H1 (cell line): ENCODE measurements around the gene PIGM. TPM values are rescaled to one million over a fixed set of nuclear protein-coding genes. Genes with fewer than 3 reads are reported as not detected.

Experiments used
- CTCF ChIA-PET: fragments of 300-600 bp; sonication (Branson Sonifier 250); formaldehyde crosslinking; loops from one replicate; lab custom pipeline; 2021; ENCODE audit not compliant: partially characterized antibody; lab: Charles Lee
- POLR2A ChIA-PET: fragments of 300-600 bp; sonication (Branson Sonifier 250); formaldehyde crosslinking; loops from one replicate; lab custom pipeline; 2021; ENCODE audit warnings: inconsistent platforms; ENCODE audit not compliant: partially characterized antibody; lab: Charles Lee
- DNase-seq, 2 experiments: peaks; one replicate each; pipeline versions ENCODE4 v3.0.0 to v3.0.0-alpha.2; 2010 to 2022; ENCODE audit warnings: low spot score in 2 of 2, low read depth in 1 of 2, mixed read lengths in 1 of 2
- FAIRE-seq: peaks from 2 replicates; lab custom pipeline; 2011; peaks lifted over from hg19 to GRCh38; lab: Jason Lieb, UNC
- H2AFZ ChIP-seq: 2 replicates; pipeline ENCODE4 v1.8.1; 2012; ENCODE audit warnings: low read length, inconsistent platforms
- H2AK5ac ChIP-seq: 2 replicates; pipeline ENCODE4 v1.6.1; 2013; ENCODE audit warnings: low read depth, low read length
- H2BK120ac ChIP-seq: replicated peaks from 2 replicates; pipeline ENCODE3; 2013; ENCODE audit warnings: low read depth, low read length, inconsistent platforms
- H2BK12ac ChIP-seq: 2 replicates; pipeline ENCODE4 v1.6.1; 2013; ENCODE audit warnings: low read depth, low read length
- H2BK15ac ChIP-seq: 2 replicates; pipeline ENCODE4 v1.6.1; 2013; ENCODE audit warnings: low read length
- H2BK20ac ChIP-seq: 2 replicates; pipeline ENCODE4 v1.6.1; 2013; ENCODE audit warnings: low read length
- H2BK5ac ChIP-seq: 2 replicates; pipeline ENCODE4 v1.6.1; 2013; ENCODE audit warnings: low read depth, low read length
- H3K14ac ChIP-seq: 2 replicates; pipeline ENCODE4 v1.6.1; 2013; ENCODE audit warnings: inconsistent platforms; ENCODE audit not compliant: insufficient read length
- H3K18ac ChIP-seq: 2 replicates; pipeline ENCODE4 v1.6.1; 2013; ENCODE audit warnings: low read length; ENCODE audit errors: extremely low read depth
- H3K23ac ChIP-seq: 2 replicates; pipeline ENCODE4 v1.6.1; 2013; ENCODE audit warnings: inconsistent platforms; ENCODE audit not compliant: insufficient read length
- H3K23me2 ChIP-seq: 2 replicates; pipeline ENCODE4 v1.6.1; 2013; ENCODE audit warnings: low read depth, low read length
- H3K27ac ChIP-seq: 2 replicates; pipeline ENCODE4 v1.6.1; 2011; ENCODE audit warnings: low read depth, low read length, inconsistent platforms
- H3K27me3 ChIP-seq, 4 experiments: replicated peaks in 1 of 4; 1 replicate in 1 of 4; 2 replicates in 3 of 4; pipeline versions ENCODE4 v1.6.1 to v1.8.1; 2011 to 2013; ENCODE audit warnings: low read length in 3 of 4, mild to moderate bottlenecking in 3 of 4, inconsistent platforms in 2 of 4, mixed read lengths in 2 of 4, moderate library complexity in 1 of 4; ENCODE audit not compliant: control insufficient read depth in 3 of 4, insufficient read depth in 3 of 4; ENCODE audit errors: extremely low read depth in 1 of 4
- H3K36me3 ChIP-seq, 4 experiments: 2 replicates each; pipeline versions ENCODE4 v1.6.1 to v1.8.1; 2011 to 2013; ENCODE audit warnings: mild to moderate bottlenecking in 4 of 4, low read length in 3 of 4, moderate library complexity in 2 of 4, control low read depth in 1 of 4, inconsistent platforms in 1 of 4; ENCODE audit not compliant: insufficient read depth in 4 of 4, control insufficient read depth in 2 of 4
- H3K4ac ChIP-seq: replicated peaks from 2 replicates; pipeline ENCODE3; 2013; ENCODE audit warnings: low read length, low read depth, mixed read lengths, inconsistent platforms; ENCODE audit not compliant: insufficient read length
- H3K4me1 ChIP-seq, 4 experiments: replicated peaks in 1 of 4; 1 replicate in 1 of 4; 2 replicates in 3 of 4; pipeline versions ENCODE4 v1.6.1 to v1.8.1; 2011 to 2013; ENCODE audit warnings: low read length in 3 of 4, inconsistent platforms in 2 of 4, mixed read lengths in 1 of 4; ENCODE audit not compliant: insufficient read depth in 4 of 4, control insufficient read depth in 3 of 4
- H3K4me2 ChIP-seq, 2 experiments: 2 replicates each; pipeline versions ENCODE4 v1.6.1 to v1.8.1; 2011 to 2013; ENCODE audit warnings: low read depth in 2 of 2, low read length in 2 of 2, control low read depth in 1 of 2, inconsistent platforms in 1 of 2, mild to moderate bottlenecking in 1 of 2; ENCODE audit not compliant: insufficient read depth in 1 of 2
- H3K4me3 ChIP-seq, 4 experiments: fragments of 200-600, 300-600 bp in 1 of 4; sonication (generic), shearing (Covaris generic), sonication (Bioruptor Twin) in 1 of 4; 2 replicates each; pipeline versions ENCODE4 v1.5.1 to v1.8.1; 2011 to 2016; ENCODE audit warnings: low read length in 4 of 4, low read depth in 3 of 4, control low read depth in 2 of 4, inconsistent platforms in 2 of 4, mild to moderate bottlenecking in 2 of 4, mixed read lengths in 1 of 4, moderate library complexity in 1 of 4; ENCODE audit not compliant: insufficient read depth in 2 of 4; ENCODE audit errors: extremely low read depth in 1 of 4
- H3K56ac ChIP-seq: replicated peaks from 2 replicates; pipeline ENCODE3; 2013; ENCODE audit warnings: low read depth, mild to moderate bottlenecking, mixed read lengths, low read length, inconsistent platforms; ENCODE audit not compliant: insufficient read length
- H3K79me1 ChIP-seq: 2 replicates; pipeline ENCODE4 v1.6.1; 2013; ENCODE audit warnings: low read depth, low read length, control low read depth
- H3K79me2 ChIP-seq, 2 experiments: 2 replicates each; pipeline versions ENCODE4 v1.6.1 to v1.8.1; 2012 to 2013; ENCODE audit warnings: low read length in 2 of 2, mild to moderate bottlenecking in 2 of 2, inconsistent platforms in 1 of 2; ENCODE audit not compliant: insufficient read depth in 2 of 2, control insufficient read depth in 1 of 2
- H3K9ac ChIP-seq, 4 experiments: replicated peaks in 1 of 4; 1 replicate in 1 of 4; 2 replicates in 3 of 4; pipeline versions ENCODE4 v1.6.1 to v1.8.1; 2011 to 2013; ENCODE audit warnings: low read depth in 3 of 4, low read length in 3 of 4, control low read depth in 2 of 4, mild to moderate bottlenecking in 2 of 4, moderate library complexity in 2 of 4, inconsistent platforms in 1 of 4; ENCODE audit errors: extremely low read depth in 1 of 4
- H3K9me3 ChIP-seq, 2 experiments: 2 replicates each; pipeline versions ENCODE4 v1.6.1 to v1.8.1; 2012 to 2013; ENCODE audit warnings: mild to moderate bottlenecking in 2 of 2, moderate library complexity in 2 of 2, control low read depth in 1 of 2, inconsistent platforms in 1 of 2, low read depth in 1 of 2, low read length in 1 of 2, mixed read lengths in 1 of 2; ENCODE audit not compliant: insufficient read depth in 2 of 2
- H4K20me1 ChIP-seq, 2 experiments: replicated peaks in 1 of 2; 2 replicates each; pipeline versions ENCODE3 to v1.8.1; 2011 to 2013; ENCODE audit warnings: inconsistent platforms in 2 of 2, low read length in 2 of 2, mild to moderate bottlenecking in 1 of 2; ENCODE audit not compliant: insufficient read depth in 2 of 2, control insufficient read depth in 1 of 2
- H4K5ac ChIP-seq: 2 replicates; pipeline ENCODE4 v1.6.1; 2013; ENCODE audit warnings: low read length, low read depth, mixed read lengths, inconsistent platforms; ENCODE audit not compliant: insufficient read length
- H4K8ac ChIP-seq: 2 replicates; pipeline ENCODE4 v1.8.0; 2013; ENCODE audit warnings: mild to moderate bottlenecking, moderate library complexity, low read length, inconsistent platforms; ENCODE audit not compliant: insufficient read depth; ENCODE audit errors: extremely low read depth
- H4K91ac ChIP-seq: replicated peaks from 2 replicates; pipeline ENCODE3; 2013; ENCODE audit warnings: low read length, mixed read lengths, inconsistent platforms; ENCODE audit not compliant: insufficient read length
- SAP30 ChIP-seq: fragments of 300-600 bp; sonication (generic); IDR thresholded peaks from 2 replicates; pipeline ENCODE4 v1.7.1; 2012; ENCODE audit warnings: low read length, moderate library complexity, mild to moderate bottlenecking, inconsistent platforms; ENCODE audit not compliant: insufficient read depth, insufficient replicate concordance
- TCF12 ChIP-seq: IDR thresholded peaks from 2 replicates; pipeline ENCODE4 v1.6.1; 2011; ENCODE audit warnings: low read depth, mild to moderate bottlenecking, low read length
- WGBS, 2 experiments: shearing (Covaris generic) in 1 of 2; methylation state at CpG; one replicate each; pipeline versions ENCODE4 v1.1.6 to v1.1.7; 2013 to 2015; ENCODE audit warnings: low lambda C conversion rate in 2 of 2, mixed read lengths in 2 of 2, inconsistent platforms in 1 of 2, low coverage in 1 of 2, missing lambda C conversion rate in 1 of 2; ENCODE audit not compliant: insufficient replicate concordance in 2 of 2, insufficient coverage in 1 of 2, insufficient read length in 1 of 2; ENCODE audit errors: extremely low coverage in 1 of 2, missing lambda C conversion rate in 1 of 2; 5-methylcytosine and 5-hydroxymethylcytosine counted together
- polyA plus RNA-seq, 7 experiments: library from polyadenylated mRNA; depleted of rRNA in 3 of 7; stranded (reverse) in 5 of 7; unstranded in 2 of 7; fragments of >200 nt in 5 of 7; fragments of 200-250 nt in 2 of 7; gene quantifications; 1 replicate in 5 of 7; 2 replicates in 1 of 7; 4 replicates in 1 of 7; pipeline versions ENCODE4 v1.2.1 to v1.2.3, GENCODE V29; 2011 to 2013; ENCODE audit warnings: missing spikeins in 2 of 7, mixed read lengths in 2 of 7
- total RNA-seq: library from RNA; stranded (reverse); fragmentation: NEBNext Ultra II Directional; extraction: Animal tissue kit (Norgen Biotek cat#: 25700); gene quantifications from 2 replicates; pipeline ENCODE4 v1.2.1, GENCODE V29; 2021

The PIGM gene
- total and polyA plus RNA-seq, 2 of the 8 experiments (the other 6 are each of a cell fraction or from before 2014, with no cell fraction given), result 5.4 to 6.0 TPM

- peaks cover 4 to 22% of the 10 kb centered on the region in 2 experiments; a peak in 3 of 4 replicates for H3K79me2 ChIP-seq
- POLR2A ChIA-PET, result interaction anchor here (0.7 to 3.2 kb wide), 9 partner anchors 8 to 191 kb away, joined by 3 to 18 read pairs (median 4); no protein-coding TSS in a partner anchor
- no peak for FAIRE-seq
Measured at GRCh38 chr1:160032165-160032820, 503 bp upstream of the PIGM start.

More at GRCh38 chr1:160032165-160032820, 503 bp upstream of the PIGM start:
- Histone ChIP-seq H3K56ac (no peak overlapping the region), H3K4ac (no peak overlapping the region), H3K18ac (no peak overlapping the region), H3K4me2 (peak overlapping the region; percentile 71 to 88), H3K4me3 (peak overlapping the region; percentile 72 to 88 (median 80)), H4K8ac (no peak overlapping the region), H4K20me1 (no peaks in the 10 kb centered on the region), H2BK120ac (no peak overlapping the region), H3K36me3 (no peaks in the 10 kb centered on the region; a peak in 1 of 8 replicates), H2BK12ac (no peak overlapping the region), H4K91ac (no peak overlapping the region), H2AFZ (peak overlapping the region; percentile 95), H3K23ac (no peak overlapping the region), H2AK5ac (no peak overlapping the region), H3K9me3 (no peaks in the 10 kb centered on the region), H3K9ac (peak overlapping the region in 1 of 4 experiments; percentile 51; a peak in 1 of 7 replicates), H2BK20ac (no peak overlapping the region), H2BK5ac (no peak overlapping the region), H4K5ac (no peak overlapping the region), H3K4me1 (peaks cover 0 to 6% (median 2%) of the 10 kb centered on the region in 4 experiments; a peak in 5 of 7 replicates), H3K27me3 (no peaks in the 10 kb centered on the region; a peak in 2 of 7 replicates), H3K79me1 (no peaks in the 10 kb centered on the region), H2BK15ac (no peak overlapping the region), H3K14ac (no peak overlapping the region), H3K23me2 (peaks cover 17% of the 10 kb centered on the region), H3K27ac (no peak overlapping the region)
- no peak for DNase-seq
- peak; percentile 10 for TF ChIP-seq SAP30
- TF ChIP-seq TCF12, result no peak
- 9% methylated on average over 18 of the region's 18 CpGs; no CpG with 5 or more reads in 1 of the 2 experiments for WGBS, 2 experiments
- CTCF ChIA-PET, result interaction anchor here (1.4 to 4.8 kb wide), 8 partner anchors 9 to 259 kb away, joined by 3 to 31 read pairs (median 6); no protein-coding TSS in a partner anchor
